Cardiac fibroblast (primary cell): ENCODE results near the gene PDZD2.

Experiments used
- DNase-seq, 2 donors: peaks; one replicate each; pipeline versions ENCODE4 v3.0.0 to v3.0.0-alpha.2; 2010; ENCODE audit warnings: low read depth in 2 of 2
- H3K4me3 ChIP-seq, 2 donors: replicated peaks in 1 of 2; 1 replicate in 1 of 2; 2 replicates in 1 of 2; pipeline ENCODE4 v1.5.1; 2011; ENCODE audit warnings: low read depth in 2 of 2, low read length in 2 of 2, mild to moderate bottlenecking in 2 of 2, moderate library complexity in 1 of 2
- TF ChIP-seq, protein P1 (sequence below): IDR thresholded peaks from one replicate; pipeline ENCODE4 v1.5.1; 2011; ENCODE audit warnings: low read depth, mild to moderate bottlenecking, low read length, inconsistent platforms

The PDZD2 gene

DNA sequence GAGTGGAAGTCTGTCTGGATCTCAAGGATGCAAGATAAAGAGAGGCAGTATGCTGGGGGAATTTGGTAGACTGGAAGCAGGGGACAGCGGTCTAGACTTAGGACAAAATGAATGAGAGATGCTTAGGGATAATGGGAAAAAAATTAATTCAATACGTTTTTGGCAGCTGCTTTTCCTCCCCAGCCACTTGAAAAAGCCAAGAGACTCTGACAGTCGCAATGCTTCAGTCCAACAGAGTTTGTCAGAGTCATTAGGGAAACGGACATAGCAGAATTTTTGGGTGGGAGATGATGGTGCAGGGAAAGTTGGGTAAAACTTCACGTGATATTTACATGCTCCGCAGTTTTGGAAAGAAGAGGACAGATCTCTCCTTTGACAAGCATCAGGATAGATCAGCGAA lies 405.5 kb downstream of the PDZD2 start:
- TF ChIP-seq, protein P1, sequence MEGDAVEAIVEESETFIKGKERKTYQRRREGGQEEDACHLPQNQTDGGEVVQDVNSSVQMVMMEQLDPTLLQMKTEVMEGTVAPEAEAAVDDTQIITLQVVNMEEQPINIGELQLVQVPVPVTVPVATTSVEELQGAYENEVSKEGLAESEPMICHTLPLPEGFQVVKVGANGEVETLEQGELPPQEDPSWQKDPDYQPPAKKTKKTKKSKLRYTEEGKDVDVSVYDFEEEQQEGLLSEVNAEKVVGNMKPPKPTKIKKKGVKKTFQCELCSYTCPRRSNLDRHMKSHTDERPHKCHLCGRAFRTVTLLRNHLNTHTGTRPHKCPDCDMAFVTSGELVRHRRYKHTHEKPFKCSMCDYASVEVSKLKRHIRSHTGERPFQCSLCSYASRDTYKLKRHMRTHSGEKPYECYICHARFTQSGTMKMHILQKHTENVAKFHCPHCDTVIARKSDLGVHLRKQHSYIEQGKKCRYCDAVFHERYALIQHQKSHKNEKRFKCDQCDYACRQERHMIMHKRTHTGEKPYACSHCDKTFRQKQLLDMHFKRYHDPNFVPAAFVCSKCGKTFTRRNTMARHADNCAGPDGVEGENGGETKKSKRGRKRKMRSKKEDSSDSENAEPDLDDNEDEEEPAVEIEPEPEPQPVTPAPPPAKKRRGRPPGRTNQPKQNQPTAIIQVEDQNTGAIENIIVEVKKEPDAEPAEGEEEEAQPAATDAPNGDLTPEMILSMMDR = no peak
- DNase-seq = no peak

DNA sequence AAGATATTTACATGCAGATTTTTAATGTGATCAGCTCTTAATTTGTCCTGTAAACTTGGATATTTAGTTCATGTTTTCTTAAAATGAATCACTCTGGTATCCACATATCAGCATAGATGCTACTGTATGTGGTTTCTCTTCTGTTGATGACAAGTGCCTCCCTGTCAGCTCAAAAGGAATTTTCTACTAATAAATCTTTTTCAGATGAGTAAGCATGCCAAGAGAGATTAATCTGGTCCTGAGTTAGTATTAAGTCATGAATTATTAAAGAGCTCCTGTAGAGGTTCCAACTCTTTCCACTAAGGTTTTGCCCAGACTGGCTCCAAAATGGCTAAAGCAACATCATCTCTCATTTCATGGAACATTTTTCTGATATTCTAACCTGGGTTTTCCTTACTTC lies 406.0 kb downstream of the PDZD2 start:
- TF ChIP-seq, protein P1 = no peak
- no peak overlapping the region for H3K4me3 ChIP-seq
- DNase-seq = peak; percentile 46 to 82

More for the DNA sequence above, 405.5 kb downstream of the PDZD2 start:
- no peak overlapping the region for H3K4me3 ChIP-seq

DNA sequence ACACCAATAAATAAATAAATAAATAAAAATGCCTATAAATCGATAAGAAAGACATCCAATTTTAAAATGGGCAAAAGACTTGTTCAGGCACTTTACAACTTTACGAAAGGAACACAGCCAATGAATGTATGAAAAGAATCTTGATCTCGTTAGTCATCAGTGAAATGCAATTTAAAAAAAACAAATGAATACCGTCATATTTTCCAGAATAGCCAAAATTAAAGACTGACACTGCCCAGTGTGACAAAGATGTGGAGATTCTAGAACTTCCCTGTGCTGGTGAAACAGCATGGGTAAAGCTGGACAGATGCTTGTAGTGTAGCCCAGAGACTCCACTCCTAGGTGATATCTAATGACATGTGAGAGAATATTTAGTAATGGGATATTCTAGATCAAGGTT lies 408.1 kb downstream of the PDZD2 start:
- DNase-seq = peak in 1 of 2 donors; percentile 56
- H3K4me3 ChIP-seq = no peak overlapping the region
- TF ChIP-seq, protein P1 = no peak

DNA sequence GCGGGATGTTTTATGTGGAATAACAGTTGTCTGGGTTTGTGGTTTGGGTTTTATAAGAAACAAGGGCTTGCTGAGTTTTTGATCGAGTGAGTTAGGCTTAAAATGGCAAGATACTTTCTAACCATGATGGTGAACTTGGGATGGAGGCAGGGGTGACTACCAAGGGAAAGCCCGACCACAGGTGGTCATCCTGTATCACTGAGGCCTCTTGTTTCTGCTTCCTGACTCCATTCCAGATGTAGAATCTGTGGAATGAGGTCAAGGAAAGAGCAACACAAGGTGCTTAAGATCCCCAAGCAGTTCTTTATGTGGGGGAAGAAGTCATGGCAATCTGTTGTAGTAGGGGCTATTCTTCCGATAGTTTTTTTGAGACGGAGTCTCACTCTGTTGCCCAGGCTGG lies 412.9 kb downstream of the PDZD2 start:
- H3K4me3 ChIP-seq = no peak overlapping the region
- no peak for DNase-seq
- TF ChIP-seq, protein P1 = no peak

DNA sequence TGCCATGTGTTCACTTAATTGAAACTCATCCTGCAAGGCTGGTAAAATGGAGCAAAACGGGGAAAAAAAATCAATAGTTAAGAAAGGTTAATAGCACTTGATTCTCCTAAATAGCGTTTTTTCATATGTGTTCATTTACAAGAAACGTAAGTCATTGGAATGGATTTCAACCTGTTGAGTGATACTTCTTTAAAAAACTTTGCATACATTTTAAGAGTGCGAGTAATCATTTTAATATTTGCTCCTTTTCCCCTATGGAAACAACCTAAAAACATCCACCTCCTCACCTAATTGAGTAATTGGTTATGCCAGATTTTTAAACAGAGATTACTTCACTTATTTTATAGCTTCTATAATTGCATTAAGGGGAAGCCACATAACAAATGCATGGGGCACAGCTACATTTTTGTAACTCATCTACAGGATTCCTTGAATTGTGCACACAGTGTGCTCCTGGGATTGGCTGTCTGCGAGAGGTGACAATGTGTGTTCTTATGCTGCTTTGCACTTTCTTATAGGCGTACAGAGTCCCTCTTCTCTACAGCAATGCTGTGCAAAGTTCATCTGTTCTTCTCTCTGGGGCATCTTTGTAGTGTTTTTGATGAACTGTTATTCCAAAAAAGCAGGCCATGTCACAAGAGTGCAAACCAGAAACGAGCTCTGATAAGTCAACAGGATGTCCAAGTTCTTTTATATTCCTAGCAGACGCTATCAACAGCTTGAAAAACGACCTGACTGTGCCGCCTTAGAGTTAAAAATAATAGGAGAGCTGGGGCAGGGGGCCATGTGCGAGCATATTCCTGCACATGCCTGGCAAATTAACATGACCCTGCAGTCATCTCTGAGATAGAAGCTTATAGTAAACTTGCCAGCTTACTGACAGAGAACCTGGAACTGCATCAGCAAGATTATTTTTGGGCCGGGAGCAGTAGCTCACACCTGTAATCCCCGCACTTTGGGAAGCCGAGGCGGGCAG lies 417.2 kb downstream of the PDZD2 start:
- no peak for DNase-seq
- TF ChIP-seq, protein P1 = no peak
- no peak overlapping the region for H3K4me3 ChIP-seq

DNA sequence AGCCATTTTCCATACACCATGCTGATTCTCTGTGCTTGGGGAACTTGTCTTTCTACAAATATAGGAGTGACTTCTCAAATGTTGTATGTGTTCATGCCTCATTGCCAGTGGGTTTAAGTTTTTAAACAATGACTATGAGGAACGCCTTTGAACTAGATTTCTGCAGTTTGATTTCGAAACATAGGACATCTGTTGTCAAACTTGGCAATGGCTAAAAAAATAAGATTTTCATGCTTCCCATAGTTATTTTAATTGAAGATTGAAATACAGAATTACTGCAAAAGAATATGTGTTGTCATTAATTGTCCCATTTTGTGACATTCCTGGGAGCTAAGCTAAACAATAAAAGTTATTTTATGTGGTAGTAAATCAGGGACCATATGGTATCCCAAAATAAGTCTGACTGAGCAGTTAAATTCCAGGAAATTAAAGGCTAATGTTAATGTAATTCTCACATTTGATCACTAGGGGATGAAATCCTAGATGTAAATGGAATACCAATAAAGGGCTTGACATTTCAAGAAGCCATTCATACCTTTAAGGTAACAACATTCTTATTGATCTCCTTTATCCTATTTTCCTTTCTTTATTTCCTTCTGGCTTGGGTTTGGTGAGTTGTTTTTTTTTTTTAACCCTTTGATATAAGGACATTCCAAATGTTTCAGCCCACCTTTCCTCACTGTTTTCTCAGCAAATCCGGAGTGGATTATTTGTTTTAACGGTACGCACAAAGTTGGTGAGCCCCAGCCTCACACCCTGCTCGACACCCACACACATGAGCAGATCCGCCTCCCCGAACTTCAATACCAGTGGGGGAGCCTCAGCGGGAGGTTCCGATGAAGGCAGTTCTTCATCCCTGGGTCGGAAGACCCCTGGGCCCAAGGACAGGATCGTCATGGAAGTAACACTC lies 418.5 kb downstream of the PDZD2 start:
- no peak overlapping the region for H3K4me3 ChIP-seq
- TF ChIP-seq, protein P1 = peak; percentile 35
- peak; percentile 21 to 58 for DNase-seq
